Forelimb muscle (tissue), 1 donor: ENCODE data around the gene ACSBG1. TPM values are rescaled to one million over a fixed set of nuclear protein-coding genes. Genes with fewer than 3 reads are reported as not detected.

ENCODE experiments used
- DNase-seq: peaks from one replicate; pipeline ENCODE4 v3.0.0-alpha.2; 2013; ENCODE audit warnings: low read depth
- polyA plus RNA-seq: library from polyadenylated mRNA; unstranded; fragments of 120-200 nt; gene quantifications from one replicate; pipeline ENCODE4 v1.2.1, GENCODE V29; 2013; ENCODE audit not compliant: insufficient read length

ACSBG1 gene
- polyA plus RNA-seq, 1 donor, result 0.18 TPM

DNA sequence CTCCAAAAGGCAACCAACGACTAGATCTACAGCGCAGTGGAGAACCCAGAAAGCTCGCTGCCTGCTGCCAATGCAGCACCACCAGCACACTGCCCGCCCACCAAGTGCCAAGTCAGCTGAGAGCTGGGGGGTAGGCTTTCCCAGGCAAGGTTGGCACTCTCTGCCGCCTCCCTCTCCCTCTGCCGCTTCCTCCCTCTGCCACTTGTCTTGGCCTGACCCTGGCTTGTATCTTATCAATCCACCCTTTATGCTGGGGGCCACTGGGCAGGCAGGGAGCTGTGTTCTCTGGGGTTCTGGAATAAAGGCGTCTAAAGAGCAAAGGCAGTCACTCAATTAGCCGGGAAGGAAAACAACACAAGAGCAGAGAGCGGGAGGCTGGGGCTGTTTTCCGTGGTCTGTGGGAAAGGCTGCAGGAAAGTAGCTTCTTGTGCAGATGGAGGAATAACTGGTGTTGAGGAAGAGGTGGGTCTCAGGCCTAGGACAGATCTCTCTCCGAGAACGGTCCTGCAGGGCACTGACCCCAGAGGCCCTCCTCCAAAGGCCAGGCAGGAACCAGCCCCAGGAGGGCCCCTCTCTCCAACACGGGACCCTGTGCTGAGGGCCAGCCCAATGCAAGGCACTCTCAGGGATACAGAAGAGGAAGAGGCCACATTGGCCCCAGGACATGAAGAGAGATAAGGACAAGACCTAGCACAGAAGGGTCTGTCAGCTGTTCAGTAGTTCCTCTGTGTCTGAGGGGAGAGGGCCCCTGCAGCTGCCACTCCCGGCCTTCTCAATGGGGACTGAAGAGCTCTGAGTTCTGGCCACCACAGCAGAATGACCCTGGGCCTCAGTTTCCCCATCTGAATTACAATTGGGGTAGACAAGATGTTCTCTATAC, 30.8 kb downstream of the ACSBG1 start:
- DNase-seq, result no peak

DNA sequence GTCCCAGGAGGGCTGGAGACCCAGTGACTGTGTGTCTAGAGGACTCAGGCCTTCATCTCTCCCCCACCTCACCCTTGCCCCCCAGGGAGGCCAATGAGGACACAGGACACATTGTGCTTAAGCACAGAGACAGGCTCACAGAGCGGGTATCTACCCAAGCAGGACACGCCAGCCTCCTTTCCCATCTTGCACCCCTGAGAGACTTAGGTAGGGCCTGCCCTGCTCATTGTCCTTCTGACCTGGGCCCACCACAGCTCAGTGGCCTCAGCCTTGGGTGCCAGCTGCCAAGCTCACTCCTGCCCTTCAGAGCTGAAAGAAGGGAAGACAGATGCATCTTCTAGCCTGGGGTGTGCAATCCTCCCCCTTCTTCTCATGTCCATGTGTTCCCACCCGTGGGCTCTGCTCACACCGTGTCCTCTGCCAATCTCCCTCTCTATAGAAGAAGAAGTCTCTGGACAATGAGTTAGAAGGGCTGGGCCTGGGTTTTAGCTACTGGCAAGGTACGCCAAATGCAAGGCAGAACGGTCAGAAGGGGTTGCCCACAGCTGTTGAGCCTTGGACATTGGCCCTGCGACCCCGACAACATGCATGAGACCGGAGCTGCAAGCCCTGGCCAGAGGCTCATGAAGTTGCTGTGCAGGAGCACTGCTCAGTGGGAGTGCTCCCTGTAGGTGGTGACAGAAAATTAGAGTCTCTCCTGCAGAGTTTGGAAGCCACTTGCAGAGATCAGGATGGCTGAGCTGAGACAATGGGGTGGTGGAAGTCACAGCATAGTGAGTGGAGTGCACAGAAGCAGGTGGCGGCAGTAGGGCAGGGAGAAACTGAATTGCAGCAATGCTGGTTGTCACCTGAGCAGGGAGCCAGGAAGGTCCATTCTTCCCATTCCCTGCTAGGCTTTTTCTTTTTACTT, 32.8 kb downstream of the ACSBG1 start:
- no peak for DNase-seq

DNA sequence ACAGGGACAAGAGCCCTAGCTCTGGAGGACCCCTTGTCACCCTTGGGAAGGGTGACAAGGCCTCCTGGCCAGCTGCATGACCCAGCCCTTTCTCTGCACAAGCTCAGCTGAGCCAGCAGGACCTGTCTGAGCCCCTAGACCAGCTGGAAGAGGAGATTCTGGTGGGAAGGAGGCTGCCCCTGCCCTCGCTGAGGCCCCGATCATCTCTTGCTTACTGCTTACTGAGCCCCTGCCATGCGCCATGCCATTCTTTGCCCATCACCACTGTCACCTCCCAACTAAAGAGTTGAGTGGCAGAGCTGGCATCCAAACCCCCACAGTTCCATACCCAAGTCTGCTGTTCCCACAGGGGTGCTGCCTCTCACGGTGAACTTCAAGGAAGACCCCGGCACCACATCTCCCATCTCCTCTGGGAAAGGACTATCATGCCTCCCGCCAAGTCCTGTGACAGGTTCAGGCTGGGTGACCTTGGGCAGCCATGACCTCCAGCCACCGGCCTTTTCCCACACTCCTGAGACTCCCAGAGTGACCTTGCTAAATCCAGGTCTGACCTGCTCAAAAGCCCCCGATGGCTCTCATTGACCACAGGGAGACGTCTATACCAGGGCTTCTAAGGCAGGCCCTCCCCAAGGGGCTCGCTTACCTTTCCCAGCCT, 34.0 kb downstream of the ACSBG1 start:
- DNase-seq, result no peak

DNA sequence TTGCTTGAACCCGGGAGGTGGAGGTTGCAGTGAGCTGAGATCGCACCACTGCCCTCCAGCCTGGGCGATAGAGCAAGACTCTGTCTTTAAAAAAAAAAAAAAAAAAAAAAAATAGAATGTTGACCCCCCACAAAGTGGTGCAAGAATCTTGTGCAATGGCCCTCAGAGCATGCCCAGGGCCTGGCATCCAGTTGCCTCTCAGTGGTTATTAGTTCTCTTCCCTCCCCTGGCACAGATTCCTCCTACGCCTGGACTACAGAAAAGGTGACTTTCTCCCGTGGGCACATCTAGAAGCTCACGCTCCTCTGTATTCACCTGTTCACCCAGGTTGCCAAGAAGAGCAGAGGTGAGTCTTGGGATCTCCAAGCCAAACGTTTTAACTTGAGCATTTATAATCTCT, 36.7 kb downstream of the ACSBG1 start:
- no peak for DNase-seq

DNA sequence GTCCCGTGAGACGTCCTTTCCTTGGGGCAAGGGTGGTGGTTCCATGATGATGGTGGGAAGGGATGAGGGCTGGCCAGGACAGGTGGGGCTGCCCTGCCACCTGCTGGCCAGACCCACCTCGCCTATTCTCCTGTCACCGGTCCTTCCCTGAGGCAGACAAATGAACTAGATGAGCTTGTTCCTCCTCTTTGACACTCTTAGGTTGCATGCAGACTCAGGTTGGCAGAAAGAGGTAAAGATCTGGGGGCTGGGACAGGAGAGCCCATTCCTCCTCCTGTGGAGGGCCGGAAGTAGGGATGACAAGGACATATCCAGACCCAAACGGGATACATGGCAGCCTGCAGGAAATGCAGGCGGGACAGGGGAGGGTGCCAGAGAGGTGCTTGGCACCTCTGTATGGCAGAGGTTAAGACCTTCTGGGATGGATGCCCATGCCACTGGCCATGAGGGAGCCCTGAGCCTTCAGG, 38.6 kb downstream of the ACSBG1 start:
- DNase-seq, result no peak

DNA sequence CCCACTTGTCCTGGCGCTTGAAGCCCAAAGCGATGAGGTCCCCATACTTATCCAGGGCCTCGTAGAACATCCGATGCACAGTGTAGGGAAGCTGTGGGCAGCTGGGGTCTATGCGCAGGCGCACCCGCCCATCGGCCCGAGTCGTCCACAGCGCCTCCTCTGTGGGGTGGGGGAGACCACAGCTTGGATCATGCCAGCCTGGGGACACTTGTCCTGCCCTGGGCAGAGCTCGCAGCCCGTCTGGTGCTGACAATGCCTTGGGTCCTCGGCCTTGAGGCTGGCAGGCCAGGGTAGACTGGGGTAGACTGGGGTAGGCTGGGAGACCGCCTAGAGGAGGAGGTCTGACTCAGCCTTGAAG, 39.8 kb downstream of the ACSBG1 start:
- no peak for DNase-seq

DNA sequence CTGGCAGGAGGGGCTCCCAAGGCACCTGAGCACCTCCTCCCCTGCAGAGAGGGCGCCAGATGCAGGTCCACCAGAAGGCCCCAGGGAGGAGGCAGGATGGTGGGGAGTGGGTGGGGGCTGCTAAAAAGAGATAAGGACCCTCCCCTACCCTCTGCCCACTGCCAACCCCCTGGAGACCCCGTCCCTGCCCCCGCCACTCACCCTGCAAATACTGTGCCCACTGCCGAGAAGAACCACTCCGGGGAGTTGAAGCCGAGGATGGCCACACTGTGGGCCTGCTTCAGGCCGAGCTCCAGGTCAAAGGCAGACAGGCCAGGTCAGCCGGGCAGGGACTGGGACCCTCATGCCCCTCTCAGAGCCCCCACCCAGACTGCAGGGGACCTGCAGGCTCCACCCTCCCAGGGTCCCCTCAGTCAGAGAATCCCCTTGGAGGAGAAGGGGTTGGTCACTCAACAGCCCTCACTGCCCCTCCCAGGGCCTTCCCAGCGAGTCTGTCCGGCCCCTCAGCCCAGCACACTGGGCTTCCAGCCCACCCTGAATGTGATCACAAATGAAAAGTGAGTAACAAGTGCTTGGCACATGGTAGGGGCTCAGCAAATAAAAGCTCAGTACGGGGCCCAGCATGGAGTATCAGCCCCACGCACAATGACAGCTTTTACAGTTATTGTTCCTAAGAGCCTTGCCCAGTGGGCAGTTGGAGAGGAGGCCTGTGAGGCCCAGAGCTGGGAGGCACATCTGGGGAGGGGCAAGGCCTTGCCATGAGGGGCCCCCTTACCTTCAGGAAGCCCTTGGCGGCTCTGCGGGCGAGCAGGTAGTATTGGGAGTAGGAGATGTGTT, 40.4 kb downstream of the ACSBG1 start:
- DNase-seq, result no peak

DNA sequence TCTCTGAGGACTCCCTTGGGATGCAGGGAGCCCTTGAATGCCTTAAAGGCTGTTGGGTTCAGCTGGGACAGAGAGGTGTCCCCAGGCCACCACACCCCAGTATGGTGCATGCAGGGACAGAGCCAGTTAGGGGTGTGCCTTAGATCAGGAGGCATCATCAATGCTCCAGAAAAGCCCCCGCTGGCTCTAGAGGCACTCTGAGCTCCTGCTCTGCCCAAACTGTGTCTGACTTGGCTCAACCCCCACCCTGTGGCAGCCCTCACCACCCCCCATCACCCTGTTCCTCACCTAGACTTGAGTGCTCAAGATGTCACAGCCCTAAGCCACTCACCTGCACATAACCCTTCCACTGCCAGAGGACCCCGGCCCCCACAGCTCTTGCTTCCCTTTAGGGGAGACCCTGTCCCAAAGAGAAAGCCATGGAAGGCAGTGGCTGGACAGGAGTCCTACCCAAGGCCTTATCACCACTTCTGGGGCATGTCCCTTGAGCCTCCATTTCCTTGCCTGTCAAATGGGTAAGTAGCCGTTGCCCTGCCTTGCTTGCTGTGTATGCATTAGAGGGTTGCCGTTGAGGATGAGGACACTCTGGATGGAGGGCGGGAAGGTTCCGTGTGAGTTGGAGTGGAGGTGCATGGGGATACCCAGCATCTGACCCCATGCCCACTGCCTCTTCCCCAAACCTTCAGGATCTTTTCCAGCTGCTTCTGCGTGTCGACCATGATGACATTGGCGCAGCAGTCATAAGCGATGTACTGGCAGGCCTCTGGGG, 41.4 kb downstream of the ACSBG1 start:
- no peak for DNase-seq

DNA sequence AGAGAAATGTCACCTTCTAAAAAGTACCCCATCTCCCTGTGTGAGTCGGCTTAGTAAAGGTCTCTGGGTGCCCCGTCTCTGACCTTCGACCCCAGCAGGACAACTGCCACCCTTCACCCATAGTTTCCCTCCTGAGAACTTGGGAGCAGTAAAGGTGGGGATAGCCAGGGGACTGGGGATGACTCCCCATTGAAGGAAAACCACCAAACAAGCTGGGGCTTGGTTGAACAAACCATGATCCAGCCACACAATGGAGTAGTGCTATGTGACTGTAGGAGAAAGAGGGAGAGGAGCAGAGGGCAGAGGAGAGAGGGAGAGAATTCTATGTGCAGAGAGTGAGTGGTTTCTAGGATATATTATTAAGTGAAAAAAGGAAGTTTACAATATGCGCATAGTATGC, 51.5 kb downstream of the ACSBG1 start:
- DNase-seq, result no peak

DNA sequence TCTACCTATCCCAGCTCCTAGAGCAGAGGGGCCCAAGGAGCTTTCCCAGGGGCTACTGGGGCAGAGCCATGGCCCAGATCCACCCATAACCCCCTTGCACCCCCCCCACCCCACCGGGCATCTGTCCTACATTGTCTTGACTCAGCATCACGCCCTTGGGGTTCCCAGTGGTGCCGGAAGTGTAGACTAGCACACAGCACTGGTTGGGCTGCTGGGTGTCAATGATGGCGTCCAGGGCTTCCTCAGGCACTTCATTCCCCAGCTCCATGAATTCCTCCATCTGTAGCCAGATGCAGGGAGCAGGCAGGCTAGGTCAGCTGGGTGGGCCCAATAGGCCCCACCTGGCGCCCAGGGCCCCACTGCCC, 52.0 kb downstream of the ACSBG1 start:
- DNase-seq, result no peak

DNA sequence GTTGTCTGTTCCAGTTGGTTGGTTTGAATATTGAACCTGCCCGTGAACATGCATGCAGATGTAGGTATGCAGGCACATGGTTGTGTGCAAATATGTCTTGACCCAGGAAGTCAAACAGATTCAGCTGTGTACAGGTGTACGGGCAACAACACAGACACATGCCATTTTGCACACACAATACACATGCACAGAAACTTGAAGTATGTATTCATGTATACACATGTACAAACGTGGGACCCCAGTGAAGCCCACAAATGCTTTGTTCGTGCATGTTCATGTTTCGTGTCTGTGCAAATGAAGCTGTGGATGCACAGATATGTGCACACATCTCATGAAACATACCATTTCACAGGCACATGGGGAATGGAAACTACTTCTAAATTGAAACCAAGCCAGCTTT, 54.5 kb downstream of the ACSBG1 start:
- no peak for DNase-seq

DNA sequence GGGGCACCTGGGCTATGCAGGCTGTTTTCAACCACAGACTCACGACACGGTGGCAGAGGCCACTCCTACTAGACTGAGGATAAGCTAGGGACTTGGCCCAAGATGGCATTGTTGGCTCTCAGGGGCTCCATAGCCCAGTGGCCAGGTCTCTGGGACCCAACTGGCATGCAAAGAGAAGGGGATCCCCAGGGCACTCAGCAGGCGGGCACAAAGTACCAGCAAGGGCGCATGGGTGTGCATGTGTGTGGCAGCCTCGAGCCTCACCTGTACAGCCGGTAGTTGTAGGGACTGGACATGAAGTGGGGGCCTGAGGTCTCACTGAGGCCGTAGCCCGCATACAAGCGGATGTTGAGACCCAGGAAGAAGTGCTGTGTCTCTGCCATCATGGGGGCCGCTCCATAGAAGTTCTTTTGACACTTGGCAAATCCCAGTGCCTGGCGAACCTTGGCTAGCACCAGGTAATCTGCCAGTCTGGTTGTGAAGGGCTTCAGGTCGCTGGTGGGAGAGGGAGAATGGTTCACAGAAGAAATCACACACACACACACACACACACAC, 55.0 kb downstream of the ACSBG1 start:
- DNase-seq, result no peak

DNA sequence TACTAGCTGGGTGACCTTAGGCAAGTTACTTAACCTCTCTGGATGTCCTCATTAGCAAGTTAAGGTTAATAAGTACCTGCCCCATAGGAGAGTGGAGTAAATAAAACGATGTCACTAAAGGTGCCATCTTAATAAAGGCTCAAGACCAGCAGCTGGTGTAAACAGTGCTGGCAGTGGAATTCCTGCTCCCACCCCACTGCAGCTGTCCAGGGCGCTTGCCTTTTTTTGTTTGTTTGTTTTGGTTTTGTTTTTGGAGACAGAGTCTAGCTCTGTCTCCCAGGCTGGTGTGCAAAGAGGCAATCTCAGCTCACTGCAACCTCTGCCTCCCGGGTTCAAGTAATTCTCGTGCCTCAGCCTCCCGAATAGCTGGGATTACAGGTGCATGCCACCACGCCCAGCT, 56.3 kb downstream of the ACSBG1 start:
- DNase-seq, result no peak

DNA sequence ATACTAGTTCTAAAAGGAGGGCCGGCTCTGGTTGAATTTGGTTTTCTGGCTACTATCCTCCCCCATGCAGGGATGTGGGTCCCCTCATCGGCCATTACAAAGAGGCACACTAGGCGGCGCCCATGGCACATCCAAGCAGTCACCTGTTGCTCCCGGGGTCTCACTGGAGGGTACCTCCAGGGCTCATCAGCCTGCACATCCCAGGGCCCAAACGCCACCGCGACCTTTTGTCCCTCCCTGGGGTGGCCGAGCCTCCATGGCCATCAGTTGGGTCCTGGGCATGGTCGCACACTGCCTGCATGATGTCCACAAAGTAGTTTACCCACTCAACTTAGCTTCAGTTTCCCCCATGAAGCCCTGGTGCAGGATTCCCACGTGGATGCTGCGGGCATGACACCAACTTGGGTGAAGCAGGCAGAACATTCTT, 56.9 kb downstream of the ACSBG1 start:
- no peak for DNase-seq

DNA sequence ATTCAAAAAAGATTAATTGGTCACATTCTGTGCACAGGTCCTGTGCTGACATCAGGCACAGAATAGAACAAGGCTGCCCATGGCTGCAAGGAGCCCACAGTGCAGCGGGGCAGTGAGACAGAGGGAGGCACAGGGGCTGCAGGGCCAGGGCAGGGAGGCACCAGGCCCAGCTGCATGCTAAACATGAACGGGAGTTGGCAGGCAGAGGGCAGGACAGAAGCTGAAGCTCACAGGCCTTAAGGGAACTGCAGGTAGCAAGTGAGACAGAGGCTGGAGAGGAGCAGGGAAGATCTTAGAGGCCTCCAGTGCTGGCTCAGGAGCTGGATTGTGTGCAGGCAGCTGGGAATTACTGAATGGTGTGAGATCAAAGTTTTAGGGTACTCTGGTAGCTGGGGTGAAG, 59.0 kb downstream of the ACSBG1 start:
- no peak for DNase-seq

DNA sequence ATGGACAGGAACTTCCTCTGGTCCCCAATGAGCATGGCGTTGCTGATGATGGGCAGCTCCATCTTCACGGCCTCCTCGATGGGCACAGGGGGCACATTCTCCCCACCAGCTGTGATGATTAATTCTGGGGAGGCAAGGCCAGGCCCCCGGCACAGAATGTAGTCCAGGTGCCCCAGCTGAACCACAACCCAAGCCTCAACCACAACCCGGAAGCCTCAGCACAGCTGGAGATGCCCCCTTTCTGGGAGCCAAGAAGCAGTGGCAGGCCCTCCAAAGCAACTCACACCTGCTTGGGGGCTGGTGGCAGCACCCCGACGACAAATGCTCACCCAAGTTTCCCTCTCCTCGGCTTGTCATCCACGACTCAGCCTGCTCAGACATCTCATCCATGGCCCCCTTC, 60.0 kb downstream of the ACSBG1 start:
- no peak for DNase-seq

DNA sequence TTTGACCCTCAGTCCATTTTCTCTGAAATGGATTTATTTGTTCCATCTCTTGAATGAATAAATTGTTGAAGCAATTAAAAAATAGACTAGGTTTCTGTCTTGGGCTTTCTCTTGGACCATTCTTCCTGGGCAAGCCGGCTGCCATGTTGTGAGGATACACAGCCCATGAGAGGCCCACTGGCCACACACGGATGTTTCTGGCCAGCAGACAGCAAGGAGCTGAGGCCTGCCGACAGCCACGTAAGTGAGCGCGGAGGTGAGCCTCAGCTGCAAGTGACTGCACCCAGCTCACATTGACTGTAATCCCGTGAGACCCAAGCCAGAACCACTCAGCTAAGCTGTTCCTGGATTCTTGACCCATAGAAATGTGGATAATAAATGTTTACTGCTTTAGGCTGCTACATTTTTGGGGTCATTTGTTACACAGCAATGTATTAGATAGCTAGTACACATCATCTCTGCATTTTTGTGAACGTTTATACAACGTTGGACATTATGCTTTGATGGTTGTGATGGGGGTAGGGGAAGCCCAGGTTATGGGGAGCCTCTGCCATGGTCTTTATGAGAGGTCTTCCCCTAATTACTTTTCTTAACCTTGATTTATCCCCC, 62.4 kb downstream of the ACSBG1 start:
- DNase-seq, result no peak

DNA sequence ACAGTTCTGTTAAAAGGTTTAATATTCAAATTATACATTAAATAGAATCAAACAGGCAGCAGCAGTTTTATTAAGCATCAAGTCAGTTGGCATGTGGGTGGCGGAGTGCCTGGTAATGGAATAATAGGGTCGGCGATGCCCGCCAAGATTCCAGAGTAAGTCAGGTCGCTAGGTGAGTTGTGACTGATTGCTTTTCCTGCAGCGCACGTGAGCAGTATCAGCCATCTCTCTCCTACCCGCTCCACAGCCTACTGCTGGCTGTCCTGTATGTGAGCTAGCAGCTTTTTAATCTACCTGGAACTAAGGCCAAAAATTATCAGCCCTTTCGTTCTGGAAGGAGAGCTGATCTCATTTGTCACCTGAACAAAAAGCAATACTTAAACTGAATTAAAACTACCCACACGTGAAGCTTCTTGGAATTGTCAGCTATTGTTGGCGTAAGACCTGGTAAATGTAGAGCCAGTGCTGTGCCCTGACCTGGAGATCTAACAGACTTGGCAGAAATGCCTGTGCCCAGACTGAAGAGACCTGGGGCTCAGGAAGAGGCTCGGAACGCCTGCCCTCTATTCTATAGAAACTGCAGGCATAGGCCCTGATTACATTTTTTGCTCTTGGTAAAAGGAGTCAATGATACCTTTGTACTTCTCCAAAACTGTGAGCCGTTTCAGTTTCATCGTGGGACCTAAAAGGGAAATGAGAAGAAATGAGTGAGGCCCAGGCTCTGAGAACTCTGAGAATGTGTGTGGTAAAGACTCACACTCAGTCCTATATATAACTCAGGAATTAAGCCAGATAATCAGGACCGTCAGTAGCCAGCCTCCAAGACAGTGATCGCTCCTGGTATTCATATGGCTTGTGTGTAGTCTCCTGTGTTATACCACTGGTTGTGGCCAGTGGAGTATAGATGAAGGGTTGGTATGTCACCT, 63.3 kb downstream of the ACSBG1 start:
- no peak for DNase-seq

DNA sequence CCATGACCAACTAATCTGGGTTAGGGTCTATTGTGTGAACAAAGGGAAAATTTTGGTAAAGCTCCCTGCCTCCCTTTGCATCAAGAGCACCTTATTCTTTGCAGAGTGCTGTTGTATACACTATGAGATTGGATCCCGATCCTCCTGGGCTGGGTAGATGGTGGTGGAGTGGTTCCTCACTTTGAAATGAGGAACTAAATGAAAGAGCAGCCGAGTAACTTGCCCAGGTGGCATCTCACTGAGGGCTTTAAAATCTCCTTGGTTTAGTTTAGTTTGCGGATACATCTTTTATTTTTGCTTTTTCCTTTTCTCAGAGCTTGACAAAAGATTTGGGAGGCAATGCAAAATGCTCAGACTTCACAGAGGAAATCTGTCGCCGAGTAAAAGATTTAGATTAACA, 65.8 kb downstream of the ACSBG1 start:
- DNase-seq, result no peak
